22Rv1 (cell line): ENCODE data around the gene KRT75.
A peak's percentile ranks its signal among the peaks of the same experiment; 100 is the strongest.

Source experiments
- H3K27ac ChIP-seq: fragments of 450-650 bp; 2 replicates; pipeline ENCODE4 v1.5.1; 2017
- CTCF ChIP-seq: fragments of 450-650 bp; IDR thresholded peaks from 2 replicates; pipeline ENCODE4 v1.5.1; 2017; ENCODE audit warnings: mild to moderate bottlenecking
- ZFX ChIP-seq: fragments of 450-650 bp; IDR thresholded peaks from 2 replicates; pipeline ENCODE4 v1.6.1; 2017; ENCODE audit warnings: antibody characterized with exemption, borderline replicate concordance

The KRT75 gene

GRCh38 chr12:52382854-52383253 is 51.3 kb downstream of the KRT75 start:
- no peak overlapping the region for H3K27ac ChIP-seq
- TF ChIP-seq CTCF (no peak), ZFX (no peak)

GRCh38 chr12:52381206-52381605 is 53.0 kb downstream of the KRT75 start:
- no peak for TF ChIP-seq CTCF
- TF ChIP-seq ZFX = no peak
- H3K27ac ChIP-seq = no peak overlapping the region

GRCh38 chr12:52380271-52380694 is 53.9 kb downstream of the KRT75 start:
- TF ChIP-seq ZFX (no peak), CTCF (peak; percentile 98)
- H3K27ac ChIP-seq = no peak overlapping the region

GRCh38 chr12:52379536-52379935 is 54.6 kb downstream of the KRT75 start:
- TF ChIP-seq ZFX (no peak), CTCF (no peak)
- H3K27ac ChIP-seq = no peak overlapping the region

GRCh38 chr12:52378091-52378490 is 56.1 kb downstream of the KRT75 start:
- TF ChIP-seq ZFX (no peak), CTCF (no peak)
- H3K27ac ChIP-seq = no peak overlapping the region

- TF ChIP-seq ZFX = no peak
- no peak for TF ChIP-seq CTCF
- H3K27ac ChIP-seq = no peak overlapping the region
Measured at GRCh38 chr12:52377266-52377665, 56.9 kb downstream of the KRT75 start.
